Neutrophil (primary cell): ENCODE results near the gene UBAC2.

Experiments used
- H3K27ac ChIP-seq: fragments of 200-600 bp; sonication (generic); 2 replicates; pipeline ENCODE4 v1.5.1; 2016; ENCODE audit warnings: mild to moderate bottlenecking, moderate library complexity
- H3K27me3 ChIP-seq: fragments of 200-600 bp; sonication (generic); 2 replicates; pipeline ENCODE4 v1.6.0; 2016; ENCODE audit warnings: mild to moderate bottlenecking
- H3K36me3 ChIP-seq: fragments of 200-600 bp; sonication (generic); 2 replicates; pipeline ENCODE4 v1.5.1; 2017
- H3K4me1 ChIP-seq, 2 experiments: fragments of 200-600 bp in 1 of 2; sonication (generic) in 1 of 2; 1 replicate in 1 of 2; 2 replicates in 1 of 2; pipeline versions ENCODE4 v1.5.1 to v1.6.1; 2013 to 2016; ENCODE audit warnings: low read depth in 1 of 2, low read length in 1 of 2, mild to moderate bottlenecking in 1 of 2, moderate library complexity in 1 of 2; ENCODE audit not compliant: control insufficient read depth in 1 of 2, insufficient read depth in 1 of 2
- H3K4me3 ChIP-seq, 2 experiments: fragments of 200-600 bp in 1 of 2; sonication (generic) in 1 of 2; 1 replicate in 1 of 2; 2 replicates in 1 of 2; pipeline ENCODE4 v1.5.1; 2013 to 2016; ENCODE audit warnings: low read depth in 1 of 2, low read length in 1 of 2, mild to moderate bottlenecking in 1 of 2, moderate library complexity in 1 of 2
- H3K9me3 ChIP-seq: fragments of 200-600 bp; sonication (generic); 2 replicates; pipeline ENCODE4 v1.5.1; 2016
- TF ChIP-seq, protein P1 (sequence below): fragments of 200-600 bp; sonication (generic); IDR thresholded peaks from 2 replicates; pipeline ENCODE4 v1.5.1; 2016; ENCODE audit warnings: antibody characterized with exemption

The UBAC2 gene

DNA sequence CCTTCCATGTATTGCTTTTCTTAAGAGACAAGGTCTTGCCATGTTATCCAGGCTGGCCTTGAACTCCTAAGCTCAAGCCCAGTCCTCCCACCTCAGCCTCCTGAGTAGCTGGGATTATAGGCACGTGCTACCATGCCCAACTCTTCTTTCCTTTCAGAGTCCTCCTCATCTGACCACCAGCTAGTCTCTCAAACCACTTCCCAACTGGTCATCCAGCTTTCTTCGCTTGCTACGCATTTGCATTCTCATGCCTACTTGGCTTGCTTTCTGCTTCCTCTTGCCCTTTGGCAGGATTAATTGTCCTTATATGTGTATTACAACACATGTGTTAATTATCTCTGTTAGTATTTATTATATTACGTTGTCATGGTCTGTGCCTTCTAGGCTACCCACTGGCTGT, 51.3 kb downstream of the UBAC2 start:
- Histone ChIP-seq H3K27me3 (no peaks in the 10 kb centered on the region), H3K4me1 (peaks cover 8 to 9% of the 10 kb centered on the region in 2 experiments), H3K4me3 (no peak overlapping the region), H3K9me3 (no peaks in the 10 kb centered on the region), H3K36me3 (no peaks in the 10 kb centered on the region), H3K27ac (no peak overlapping the region)
- TF ChIP-seq, protein P1, sequence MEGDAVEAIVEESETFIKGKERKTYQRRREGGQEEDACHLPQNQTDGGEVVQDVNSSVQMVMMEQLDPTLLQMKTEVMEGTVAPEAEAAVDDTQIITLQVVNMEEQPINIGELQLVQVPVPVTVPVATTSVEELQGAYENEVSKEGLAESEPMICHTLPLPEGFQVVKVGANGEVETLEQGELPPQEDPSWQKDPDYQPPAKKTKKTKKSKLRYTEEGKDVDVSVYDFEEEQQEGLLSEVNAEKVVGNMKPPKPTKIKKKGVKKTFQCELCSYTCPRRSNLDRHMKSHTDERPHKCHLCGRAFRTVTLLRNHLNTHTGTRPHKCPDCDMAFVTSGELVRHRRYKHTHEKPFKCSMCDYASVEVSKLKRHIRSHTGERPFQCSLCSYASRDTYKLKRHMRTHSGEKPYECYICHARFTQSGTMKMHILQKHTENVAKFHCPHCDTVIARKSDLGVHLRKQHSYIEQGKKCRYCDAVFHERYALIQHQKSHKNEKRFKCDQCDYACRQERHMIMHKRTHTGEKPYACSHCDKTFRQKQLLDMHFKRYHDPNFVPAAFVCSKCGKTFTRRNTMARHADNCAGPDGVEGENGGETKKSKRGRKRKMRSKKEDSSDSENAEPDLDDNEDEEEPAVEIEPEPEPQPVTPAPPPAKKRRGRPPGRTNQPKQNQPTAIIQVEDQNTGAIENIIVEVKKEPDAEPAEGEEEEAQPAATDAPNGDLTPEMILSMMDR: no peak

DNA sequence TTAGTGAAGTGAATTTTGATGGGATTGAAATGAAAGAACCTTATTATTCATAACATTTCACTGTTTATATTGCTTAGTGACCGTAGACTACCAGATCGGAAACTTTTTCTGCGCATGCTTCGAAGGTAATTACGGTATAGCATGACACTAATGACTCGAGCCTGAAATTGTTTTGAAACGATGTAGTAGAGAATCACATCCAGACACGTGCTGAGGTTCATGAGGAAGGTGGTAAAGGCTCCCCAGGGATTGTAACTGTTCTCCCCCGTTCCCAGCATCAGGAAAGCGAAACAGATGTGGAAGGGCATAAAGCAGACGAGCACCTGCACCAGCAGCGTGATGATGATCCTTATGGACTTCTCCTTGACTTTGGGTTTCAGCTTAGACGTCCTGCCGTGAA, 54.2 kb downstream of the UBAC2 start:
- Histone ChIP-seq H3K27ac (no peak overlapping the region), H3K27me3 (no peaks in the 10 kb centered on the region), H3K4me1 (peaks cover 27 to 31% of the 10 kb centered on the region in 2 experiments), H3K36me3 (no peaks in the 10 kb centered on the region), H3K9me3 (no peaks in the 10 kb centered on the region), H3K4me3 (no peak overlapping the region)
- TF ChIP-seq, protein P1: no peak

DNA sequence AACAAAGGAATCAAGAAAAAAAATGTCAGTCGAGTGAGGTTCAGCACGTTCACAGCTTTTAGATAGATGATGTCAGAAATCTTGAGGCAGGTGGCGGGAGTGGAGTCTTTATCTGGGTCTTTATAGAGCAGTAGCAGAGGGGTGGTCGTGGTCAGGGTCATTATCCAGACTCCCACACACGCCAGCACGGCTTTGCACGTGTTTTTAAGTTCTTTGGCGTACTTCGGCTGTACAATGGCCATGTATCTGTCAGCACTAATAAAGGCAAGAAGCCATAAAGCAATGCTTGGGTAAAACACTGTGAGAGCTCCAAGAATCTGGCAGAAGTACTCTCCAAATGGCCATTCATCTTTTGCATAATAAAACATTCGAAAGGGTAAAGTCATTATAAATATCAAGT, 54.6 kb downstream of the UBAC2 start:
- peaks cover 27 to 31% of the 10 kb centered on the region in 2 experiments for H3K4me1 ChIP-seq
- H3K36me3 ChIP-seq: no peaks in the 10 kb centered on the region

DNA sequence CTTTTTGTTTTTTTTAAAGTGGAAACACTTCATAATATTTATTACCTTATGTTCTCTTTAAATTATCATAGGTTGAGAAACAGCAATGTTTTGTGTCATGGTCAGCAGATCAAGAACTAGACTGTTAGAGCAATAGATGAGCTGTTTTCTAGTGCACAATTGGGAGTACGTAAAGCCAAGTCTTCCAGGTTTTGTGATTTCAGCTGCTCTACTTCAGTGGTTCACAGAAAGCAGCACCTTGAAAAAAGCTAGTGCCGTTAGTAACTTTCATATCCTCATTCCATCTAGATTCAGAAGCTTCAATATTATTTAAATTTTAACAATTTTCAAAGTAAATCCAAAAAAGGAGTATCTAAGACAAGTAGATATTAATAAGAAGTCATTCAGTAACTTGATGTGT, 55.6 kb downstream of the UBAC2 start:
- TF ChIP-seq, protein P1: no peak
- Histone ChIP-seq H3K27me3 (no peaks in the 10 kb centered on the region), H3K36me3 (no peaks in the 10 kb centered on the region), H3K4me3 (no peak overlapping the region), H3K9me3 (no peaks in the 10 kb centered on the region), H3K27ac (no peak overlapping the region), H3K4me1 (peaks cover 27 to 31% of the 10 kb centered on the region in 2 experiments)

More for the DNA sequence above, 54.6 kb downstream of the UBAC2 start:
- Histone ChIP-seq H3K27me3 (no peaks in the 10 kb centered on the region), H3K27ac (no peak overlapping the region), H3K4me3 (no peak overlapping the region), H3K9me3 (no peaks in the 10 kb centered on the region)
- TF ChIP-seq, protein P1: no peak

DNA sequence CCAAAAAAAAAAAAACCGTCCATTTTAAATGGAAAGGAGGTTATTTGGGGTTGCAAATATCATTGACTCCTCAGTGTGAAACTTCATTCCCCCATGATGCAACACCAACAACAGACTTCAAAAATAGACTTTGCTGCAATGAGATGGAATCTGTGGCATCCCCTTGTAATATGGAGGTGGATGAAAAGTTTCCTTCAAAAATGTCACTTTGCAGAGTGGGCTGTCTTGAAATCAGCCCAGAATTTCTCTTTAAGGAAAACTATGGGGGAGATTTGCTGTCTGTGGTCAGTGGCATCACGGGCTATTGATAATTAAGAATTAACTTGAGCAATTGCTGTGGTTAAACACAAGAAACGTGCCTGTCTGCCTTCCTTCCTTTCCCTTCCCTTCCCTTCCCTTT, 56.1 kb downstream of the UBAC2 start:
- H3K9me3 ChIP-seq: no peaks in the 10 kb centered on the region
- TF ChIP-seq, protein P1: no peak

DNA sequence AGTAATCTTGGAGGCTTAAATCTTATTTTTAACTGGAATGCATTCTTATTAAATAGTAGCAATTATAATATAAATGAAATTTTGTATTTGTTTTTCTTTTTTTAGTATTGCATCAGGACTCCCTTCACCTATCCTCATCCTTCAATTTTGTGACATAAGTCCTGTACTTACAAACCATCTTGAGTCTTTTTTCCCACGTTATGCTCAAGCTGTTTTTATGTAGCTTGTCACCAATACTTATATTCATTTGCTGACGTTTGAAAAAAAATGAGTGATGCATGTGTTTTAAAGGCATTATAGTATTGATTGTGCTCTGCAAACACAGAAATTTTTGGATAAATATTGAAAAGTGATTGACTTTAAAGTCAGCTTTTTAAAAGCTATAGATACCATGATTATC, 56.6 kb downstream of the UBAC2 start:
- H3K27ac ChIP-seq: no peak overlapping the region
- H3K9me3 ChIP-seq: no peaks in the 10 kb centered on the region
- no peak overlapping the region for H3K4me3 ChIP-seq
- no peaks in the 10 kb centered on the region for H3K27me3 ChIP-seq
- TF ChIP-seq, protein P1: no peak
- peaks cover 27 to 31% of the 10 kb centered on the region in 2 experiments for H3K4me1 ChIP-seq
- H3K36me3 ChIP-seq: no peaks in the 10 kb centered on the region

More for the DNA sequence above, 56.1 kb downstream of the UBAC2 start:
- H3K4me1 ChIP-seq: peaks cover 27 to 31% of the 10 kb centered on the region in 2 experiments
- no peak overlapping the region for H3K4me3 ChIP-seq
- H3K27ac ChIP-seq: no peak overlapping the region
- no peaks in the 10 kb centered on the region for H3K36me3 ChIP-seq
- H3K27me3 ChIP-seq: no peaks in the 10 kb centered on the region
